Measurements from ENCODE around the gene BCL7C. TPM values are rescaled to one million over a fixed set of nuclear protein-coding genes. Genes with fewer than 3 reads are reported as not detected.
"Not testable (repeated sequence)": the region's sequence is repeated elsewhere in the genome, so short reads cannot be mapped to it uniquely, and the experiment has no call there.

The BCL7C gene
- total and polyA plus RNA-seq, 2 of the 13 experiments (the other 11 are each of a cell fraction or from before 2014, with no cell fraction given) = 17.7 to 33.8 TPM

DNA sequence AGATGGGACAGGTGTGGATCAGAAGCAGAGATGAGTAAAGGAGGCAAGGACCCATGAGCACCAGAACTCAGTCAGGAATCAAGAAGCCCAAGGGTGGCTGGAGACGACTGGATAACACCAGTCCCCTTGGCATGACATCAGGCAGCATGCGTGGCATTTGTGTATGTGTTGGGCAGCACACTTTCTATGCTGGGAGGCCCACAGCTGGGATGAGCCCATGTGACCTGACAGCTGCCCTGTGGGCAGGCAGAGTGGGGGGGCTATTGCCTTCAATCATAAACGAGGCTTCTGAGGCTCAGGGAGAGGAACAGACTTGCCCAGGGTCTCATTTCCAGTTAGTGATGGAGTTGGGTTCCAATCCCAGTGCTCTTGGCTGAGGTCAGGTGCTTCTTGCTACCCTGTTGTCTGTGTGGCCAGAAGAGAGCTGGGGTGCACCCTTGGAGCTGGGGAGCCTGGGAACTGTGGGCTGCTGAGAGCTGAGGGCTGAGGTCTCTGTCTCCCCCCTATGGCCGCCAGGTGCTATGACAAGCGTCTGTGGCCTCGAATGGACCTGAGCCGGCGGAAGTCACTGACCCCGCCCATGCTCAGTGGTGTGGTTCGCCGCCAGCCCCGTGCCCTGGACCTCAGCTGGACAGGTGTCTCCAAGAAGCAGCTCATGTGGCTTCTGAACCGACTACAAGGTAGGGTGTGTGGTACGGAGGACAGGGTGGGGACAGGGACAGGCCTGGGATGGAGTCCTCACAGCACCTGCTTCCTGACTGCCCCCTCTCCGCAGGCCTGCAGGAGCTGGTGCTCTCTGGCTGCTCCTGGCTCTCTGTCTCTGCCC, 47.9 kb upstream of the BCL7C start (continued):
- TF ChIP-seq, protein P1, sequence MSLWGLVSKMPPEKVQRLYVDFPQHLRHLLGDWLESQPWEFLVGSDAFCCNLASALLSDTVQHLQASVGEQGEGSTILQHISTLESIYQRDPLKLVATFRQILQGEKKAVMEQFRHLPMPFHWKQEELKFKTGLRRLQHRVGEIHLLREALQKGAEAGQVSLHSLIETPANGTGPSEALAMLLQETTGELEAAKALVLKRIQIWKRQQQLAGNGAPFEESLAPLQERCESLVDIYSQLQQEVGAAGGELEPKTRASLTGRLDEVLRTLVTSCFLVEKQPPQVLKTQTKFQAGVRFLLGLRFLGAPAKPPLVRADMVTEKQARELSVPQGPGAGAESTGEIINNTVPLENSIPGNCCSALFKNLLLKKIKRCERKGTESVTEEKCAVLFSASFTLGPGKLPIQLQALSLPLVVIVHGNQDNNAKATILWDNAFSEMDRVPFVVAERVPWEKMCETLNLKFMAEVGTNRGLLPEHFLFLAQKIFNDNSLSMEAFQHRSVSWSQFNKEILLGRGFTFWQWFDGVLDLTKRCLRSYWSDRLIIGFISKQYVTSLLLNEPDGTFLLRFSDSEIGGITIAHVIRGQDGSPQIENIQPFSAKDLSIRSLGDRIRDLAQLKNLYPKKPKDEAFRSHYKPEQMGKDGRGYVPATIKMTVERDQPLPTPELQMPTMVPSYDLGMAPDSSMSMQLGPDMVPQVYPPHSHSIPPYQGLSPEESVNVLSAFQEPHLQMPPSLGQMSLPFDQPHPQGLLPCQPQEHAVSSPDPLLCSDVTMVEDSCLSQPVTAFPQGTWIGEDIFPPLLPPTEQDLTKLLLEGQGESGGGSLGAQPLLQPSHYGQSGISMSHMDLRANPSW (CRISPR knock-in tag; IDR thresholded peaks at IDR 0.05; ENCODE audit: borderline replicate concordance) = no peak
- TF ChIP-seq, protein P2, sequence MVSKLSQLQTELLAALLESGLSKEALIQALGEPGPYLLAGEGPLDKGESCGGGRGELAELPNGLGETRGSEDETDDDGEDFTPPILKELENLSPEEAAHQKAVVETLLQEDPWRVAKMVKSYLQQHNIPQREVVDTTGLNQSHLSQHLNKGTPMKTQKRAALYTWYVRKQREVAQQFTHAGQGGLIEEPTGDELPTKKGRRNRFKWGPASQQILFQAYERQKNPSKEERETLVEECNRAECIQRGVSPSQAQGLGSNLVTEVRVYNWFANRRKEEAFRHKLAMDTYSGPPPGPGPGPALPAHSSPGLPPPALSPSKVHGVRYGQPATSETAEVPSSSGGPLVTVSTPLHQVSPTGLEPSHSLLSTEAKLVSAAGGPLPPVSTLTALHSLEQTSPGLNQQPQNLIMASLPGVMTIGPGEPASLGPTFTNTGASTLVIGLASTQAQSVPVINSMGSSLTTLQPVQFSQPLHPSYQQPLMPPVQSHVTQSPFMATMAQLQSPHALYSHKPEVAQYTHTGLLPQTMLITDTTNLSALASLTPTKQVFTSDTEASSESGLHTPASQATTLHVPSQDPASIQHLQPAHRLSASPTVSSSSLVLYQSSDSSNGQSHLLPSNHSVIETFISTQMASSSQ (IDR thresholded peaks at IDR 0.05; ENCODE audit: low read depth) = no peak
- TF ChIP-seq, protein P2 (CRISPR knock-in tag; IDR thresholded peaks at IDR 0.05; ENCODE audit: borderline replicate concordance) = no peak; the same call in 1 of the 2 replicates
- TF ChIP-seq, protein P3, sequence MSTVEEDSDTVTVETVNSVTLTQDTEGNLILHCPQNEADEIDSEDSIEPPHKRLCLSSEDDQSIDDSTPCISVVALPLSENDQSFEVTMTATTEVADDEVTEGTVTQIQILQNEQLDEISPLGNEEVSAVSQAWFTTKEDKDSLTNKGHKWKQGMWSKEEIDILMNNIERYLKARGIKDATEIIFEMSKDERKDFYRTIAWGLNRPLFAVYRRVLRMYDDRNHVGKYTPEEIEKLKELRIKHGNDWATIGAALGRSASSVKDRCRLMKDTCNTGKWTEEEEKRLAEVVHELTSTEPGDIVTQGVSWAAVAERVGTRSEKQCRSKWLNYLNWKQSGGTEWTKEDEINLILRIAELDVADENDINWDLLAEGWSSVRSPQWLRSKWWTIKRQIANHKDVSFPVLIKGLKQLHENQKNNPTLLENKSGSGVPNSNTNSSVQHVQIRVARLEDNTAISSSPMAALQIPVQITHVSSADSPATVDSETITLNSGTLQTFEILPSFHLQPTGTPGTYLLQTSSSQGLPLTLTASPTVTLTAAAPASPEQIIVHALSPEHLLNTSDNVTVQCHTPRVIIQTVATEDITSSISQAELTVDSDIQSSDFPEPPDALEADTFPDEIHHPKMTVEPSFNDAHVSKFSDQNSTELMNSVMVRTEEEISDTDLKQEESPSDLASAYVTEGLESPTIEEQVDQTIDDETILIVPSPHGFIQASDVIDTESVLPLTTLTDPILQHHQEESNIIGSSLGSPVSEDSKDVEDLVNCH (CRISPR knock-in tag; IDR thresholded peaks at IDR 0.05) = no peak
- TF ChIP-seq ZNF83 (CRISPR knock-in tag; IDR thresholded peaks at IDR 0.05; ENCODE audit: borderline replicate concordance) (no peak), ZNF564 (CRISPR knock-in tag; IDR thresholded peaks at IDR 0.05) (no peak)

DNA sequence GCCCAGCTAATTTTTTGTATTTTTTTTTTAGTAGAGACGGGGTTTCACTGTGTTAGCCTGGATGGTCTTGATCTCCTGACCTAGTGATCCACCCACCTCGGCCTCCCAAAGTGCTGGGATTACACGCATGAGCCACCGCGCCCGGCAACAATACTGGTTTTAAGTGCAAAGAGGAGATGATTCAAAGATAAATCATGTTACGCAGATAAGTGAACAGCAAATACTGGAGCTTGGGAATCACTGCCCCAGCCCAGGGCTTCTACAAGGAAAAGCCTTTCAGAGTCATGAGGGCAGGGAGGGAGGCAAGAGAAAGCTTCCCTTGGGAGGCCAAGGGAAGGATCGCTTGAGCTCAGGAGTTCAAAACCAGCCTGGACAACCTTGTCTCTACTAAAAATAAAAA, 45.7 kb upstream of the BCL7C start:
- intact Hi-C loops (cut with micrococcal nuclease; ENCODE audit: unreplicated experiment); H3K27me3 ChIP-seq (ENCODE audit: control insufficient read depth in 1 of 2, insufficient read depth in 2 of 2, low read length in 2 of 2); H3K4me3 ChIP-seq (replicated peaks in 1 of 3; ENCODE audit: insufficient read depth in 1 of 3, low read depth in 2 of 3, low read length in 3 of 3); H3K79me2 ChIP-seq (ENCODE audit: insufficient read depth, low read length); BruUV-seq (replicated peaks); DNase-seq (ENCODE audit: low spot score); in situ Hi-C loops (cut with HindIII; ENCODE audit: extremely low pct_ligation_motif_present, low pct_unique_long_range_greater_than_20kb); H3K4me2 ChIP-seq (ENCODE audit: low read depth, low read length); H3K9me3 ChIP-seq (ENCODE audit: low read length); ATAC-seq; H2AFZ ChIP-seq (ENCODE audit: low read length); H3K9ac ChIP-seq (ENCODE audit: insufficient read depth, low read depth, low read length); H4K20me1 ChIP-seq (ENCODE audit: insufficient read depth, low read length); FAIRE-seq; H3K27ac ChIP-seq (ENCODE audit: extremely low read length, insufficient read depth, low read length); CTCF ChIA-PET (ENCODE audit: low intra/inter-chr PET ratio, low total read pairs): not testable (repeated sequence)
- POLR2A ChIA-PET = interaction anchor here (1.4 kb wide), 1 partner anchor 10 kb away, joined by 5 read pairs; no protein-coding TSS in a partner anchor
- Histone ChIP-seq H3K4me1 (ENCODE audit: insufficient read depth, low read length) (peaks cover 17% of the 10 kb centered on the region), H3K36me3 (replicated peaks in 1 of 2; ENCODE audit: control insufficient read depth in 1 of 2, insufficient read depth in 2 of 2, low read length in 2 of 2) (peaks cover 16 to 23% of the 10 kb centered on the region in 2 experiments; a peak in 4 of 5 replicates)
- WGBS (ENCODE audit: low lambda C conversion rate) = 94% methylated on average over 8 of the region's 8 CpGs

All from HepG2 (cell line).